Keratinocyte (primary cell): ENCODE results near the gene DGKE.

Source experiments
- CTCF ChIP-seq, 3 experiments: IDR thresholded peaks in 1 of 3; conservative IDR thresholded peaks in 1 of 3; optimal IDR thresholded peaks in 1 of 3; 2 replicates in 2 of 3; 3 replicates in 1 of 3; pipeline versions ENCODE3 to v1.5.1; 2011; ENCODE audit warnings: low read length in 3 of 3, mild to moderate bottlenecking in 3 of 3, moderate library complexity in 2 of 3, control low read depth in 1 of 3, inconsistent platforms in 1 of 3; ENCODE audit not compliant: insufficient read depth in 2 of 3; ENCODE audit errors: extremely low read depth in 1 of 3
- EZH2 ChIP-seq: IDR thresholded peaks from one replicate; pipeline ENCODE4 v1.6.1; 2012; ENCODE audit warnings: inconsistent platforms, mild to moderate bottlenecking, low read length, moderate library complexity

- TF ChIP-seq EZH2 (no peak), CTCF (optimal IDR thresholded peaks at IDR 0.05 in 1 of 3, IDR thresholded peaks at IDR 0.05 in 1 of 3, conservative IDR thresholded peaks at IDR 0.05 in 1 of 3; ENCODE audit: extremely low read depth in 1 of 3, insufficient read depth in 2 of 3, low read length in 3 of 3) (no peak)
Measured at GRCh38 chr17:56893503-56893902, 59.6 kb downstream of the DGKE start.
